GM23338 (cell line): Measurements from ENCODE around the gene SUPV3L1. TPM values are rescaled to one million over a fixed set of nuclear protein-coding genes. Genes with fewer than 3 reads are reported as not detected.
A peak's percentile ranks its signal among the peaks of the same experiment; 100 is the strongest.

ENCODE experiments used
- ATAC-seq: fragments of 200-7000 bp; cut with Tn5 transposase; 3 replicates; pipeline ENCODE4 v1.9.1; 2020
- DNase-seq: peaks from one replicate; pipeline ENCODE4 v3.0.0-alpha.2; 2015; ENCODE audit warnings: low spot score
- H2AFZ ChIP-seq: fragments of 200-600 bp; sonication (generic); 2 replicates; pipeline ENCODE4 v1.8.0; 2016; ENCODE audit warnings: antibody characterized with exemption, mild to moderate bottlenecking, moderate library complexity
- H3F3A ChIP-seq: fragments of 200-600 bp; sonication (generic); replicated peaks from 2 replicates; pipeline ENCODE4 v1.8.0; 2017; ENCODE audit warnings: antibody characterized with exemption, mixed run types, low read depth
- H3K27ac ChIP-seq: fragments of 200-600 bp; sonication (generic); 2 replicates; pipeline ENCODE4 v1.6.1; 2016; ENCODE audit warnings: low read depth
- H3K27me3 ChIP-seq: fragments of 200-600 bp; sonication (generic); 2 replicates; pipeline ENCODE4 v1.8.0; 2016; ENCODE audit warnings: mild to moderate bottlenecking, mixed run types, moderate library complexity; ENCODE audit not compliant: insufficient read depth
- H3K36me3 ChIP-seq: fragments of 200-600 bp; sonication (generic); 2 replicates; pipeline ENCODE4 v1.8.0; 2016; ENCODE audit warnings: mild to moderate bottlenecking; ENCODE audit not compliant: insufficient read depth
- H3K4me1 ChIP-seq: fragments of 200-600 bp; sonication (generic); 2 replicates; pipeline ENCODE4 v1.8.0; 2016; ENCODE audit warnings: mild to moderate bottlenecking, moderate library complexity; ENCODE audit not compliant: insufficient read depth
- H3K4me2 ChIP-seq: fragments of 200-600 bp; sonication (generic); 2 replicates; pipeline ENCODE4 v1.7.1; 2017; ENCODE audit warnings: mixed run types
- H3K4me3 ChIP-seq: fragments of 200-600 bp; sonication (generic); 2 replicates; pipeline ENCODE4 v1.6.1; 2016; ENCODE audit warnings: mixed run types
- H3K79me2 ChIP-seq: fragments of 200-600 bp; sonication (generic); replicated peaks from 2 replicates; pipeline ENCODE4 v1.8.0; 2017; ENCODE audit warnings: mild to moderate bottlenecking; ENCODE audit not compliant: insufficient read depth
- H3K9me2 ChIP-seq: fragments of 200-600 bp; sonication (generic); 2 replicates; pipeline ENCODE4 v1.8.0; 2017; ENCODE audit not compliant: insufficient read depth
- H4K20me1 ChIP-seq: fragments of 200-600 bp; sonication (generic); replicated peaks from 2 replicates; pipeline ENCODE4 v1.8.0; 2017; ENCODE audit warnings: mild to moderate bottlenecking; ENCODE audit not compliant: insufficient read depth
- H3K27ac Mint-ChIP-seq: 2 replicates; pipeline ENCODE4 v1.8.0; 2020; ENCODE audit warnings: inconsistent platforms, mild to moderate bottlenecking, moderate library complexity, mixed read lengths
- H3K27me3 Mint-ChIP-seq: 3 replicates; pipeline ENCODE4 v1.8.0; 2022; ENCODE audit warnings: low read depth, mild to moderate bottlenecking, moderate library complexity, mixed read lengths, inconsistent platforms; ENCODE audit not compliant: insufficient read depth, poor library complexity
- H3K36me3 Mint-ChIP-seq: 3 replicates; pipeline ENCODE4 v1.8.0; 2021; ENCODE audit warnings: low read depth, mild to moderate bottlenecking, inconsistent platforms, moderate library complexity, mixed read lengths
- H3K4me1 Mint-ChIP-seq: 3 replicates; pipeline ENCODE4 v1.8.0; 2020; ENCODE audit warnings: mild to moderate bottlenecking, inconsistent platforms, mixed read lengths
- H3K4me3 Mint-ChIP-seq: 3 replicates; pipeline ENCODE4 v1.8.0; 2021; ENCODE audit warnings: moderate library complexity, mild to moderate bottlenecking, inconsistent platforms, mixed read lengths
- H3K9me3 Mint-ChIP-seq: 3 replicates; pipeline ENCODE4 v1.8.0; 2020; ENCODE audit warnings: moderate library complexity, mild to moderate bottlenecking, inconsistent platforms, mixed read lengths
- CREB1 ChIP-seq: fragments of 250-450 bp; sonication (Bioruptor Pico); IDR thresholded peaks from 2 replicates; pipeline ENCODE4 v1.5.0; 2020; ENCODE audit warnings: low read depth, mild to moderate bottlenecking, moderate library complexity
- EZH2phosphoT487 ChIP-seq: fragments of 200-600 bp; sonication (generic); IDR thresholded peaks from one replicate; pipeline ENCODE4 v1.8.1; 2018; ENCODE audit warnings: antibody characterized with exemption; ENCODE audit not compliant: unreplicated experiment
- JUNB ChIP-seq: IDR thresholded peaks from one replicate; pipeline ENCODE4 v1.6.1; 2016; ENCODE audit warnings: antibody characterized with exemption; ENCODE audit not compliant: unreplicated experiment
- NANOG ChIP-seq: IDR thresholded peaks from 2 replicates; pipeline ENCODE4 v1.6.1; 2016; ENCODE audit warnings: antibody characterized with exemption, borderline replicate concordance
- STAT1 ChIP-seq: IDR thresholded peaks from one replicate; pipeline ENCODE4 v1.6.1; 2016; ENCODE audit warnings: antibody characterized with exemption; ENCODE audit not compliant: unreplicated experiment
- ZNF114 ChIP-seq: fragments of 250-450 bp; sonication (Bioruptor Pico); IDR thresholded peaks from 2 replicates; pipeline ENCODE4 v1.5.0; 2020; ENCODE audit warnings: mild to moderate bottlenecking, moderate library complexity
- polyA plus RNA-seq: library from polyadenylated mRNA; unstranded; fragments of >200 nt; fragmentation: Nextera tagmentation; extraction: Ambion mirVana; gene quantifications from 2 replicates; pipeline ENCODE4 v1.2.1, GENCODE V29; 2016
- total RNA-seq: library from RNA; depleted of rRNA; stranded (reverse); fragments of >200 nt; shearing (Covaris generic); gene quantifications from 2 replicates; pipeline ENCODE4 v1.2.3, GENCODE V29; 2014
- TF ChIP-seq, protein P1 (sequence below): IDR thresholded peaks from one replicate; pipeline ENCODE4 v1.6.1; 2018; ENCODE audit warnings: antibody characterized with exemption; ENCODE audit not compliant: unreplicated experiment
- TF ChIP-seq, protein P2 (sequence below): fragments of 250-450 bp; sonication (Bioruptor Pico); IDR thresholded peaks from 2 replicates; pipeline ENCODE4 v1.5.0; 2020; ENCODE audit warnings: mild to moderate bottlenecking, moderate library complexity
- TF ChIP-seq, protein P3 (sequence below): IDR thresholded peaks from 2 replicates; pipeline ENCODE4 v1.6.1; 2016; ENCODE audit warnings: antibody characterized with exemption
- TF ChIP-seq, protein P4 (sequence below), 2 experiments: fragments of 200-600 bp in 1 of 2; sonication (generic) in 1 of 2; conservative IDR thresholded peaks; 2 replicates each; pipeline versions ENCODE4 v1.5.1 to v1.6.1; 2016 to 2017; ENCODE audit warnings: antibody characterized with exemption in 2 of 2, low read depth in 2 of 2, mild to moderate bottlenecking in 2 of 2, moderate library complexity in 1 of 2

SUPV3L1 gene
- total and polyA plus RNA-seq, 2 experiments from 2014 or later, result 29.9 to 45.2 TPM

- no peaks in the 10 kb centered on the region for H3K36me3 ChIP-seq
- no peaks in the 10 kb centered on the region for H3F3A ChIP-seq
- Mint-ChIP-seq H3K4me3 (no peak overlapping the region), H3K9me3 (no peaks in the 10 kb centered on the region), H3K36me3 (no peaks in the 10 kb centered on the region), H3K27me3 (no peaks in the 10 kb centered on the region), H3K27ac (no peak overlapping the region), H3K4me1 (no peaks in the 10 kb centered on the region)
- no peaks in the 10 kb centered on the region for H3K4me1 ChIP-seq
- no peaks in the 10 kb centered on the region for H4K20me1 ChIP-seq
- peak overlapping the region; percentile 72 for H2AFZ ChIP-seq
- H3K79me2 ChIP-seq, result no peaks in the 10 kb centered on the region
- DNase-seq (no peak), ATAC-seq (no peak)
- H3K27ac ChIP-seq, result no peak overlapping the region
- TF ChIP-seq, protein P1, sequence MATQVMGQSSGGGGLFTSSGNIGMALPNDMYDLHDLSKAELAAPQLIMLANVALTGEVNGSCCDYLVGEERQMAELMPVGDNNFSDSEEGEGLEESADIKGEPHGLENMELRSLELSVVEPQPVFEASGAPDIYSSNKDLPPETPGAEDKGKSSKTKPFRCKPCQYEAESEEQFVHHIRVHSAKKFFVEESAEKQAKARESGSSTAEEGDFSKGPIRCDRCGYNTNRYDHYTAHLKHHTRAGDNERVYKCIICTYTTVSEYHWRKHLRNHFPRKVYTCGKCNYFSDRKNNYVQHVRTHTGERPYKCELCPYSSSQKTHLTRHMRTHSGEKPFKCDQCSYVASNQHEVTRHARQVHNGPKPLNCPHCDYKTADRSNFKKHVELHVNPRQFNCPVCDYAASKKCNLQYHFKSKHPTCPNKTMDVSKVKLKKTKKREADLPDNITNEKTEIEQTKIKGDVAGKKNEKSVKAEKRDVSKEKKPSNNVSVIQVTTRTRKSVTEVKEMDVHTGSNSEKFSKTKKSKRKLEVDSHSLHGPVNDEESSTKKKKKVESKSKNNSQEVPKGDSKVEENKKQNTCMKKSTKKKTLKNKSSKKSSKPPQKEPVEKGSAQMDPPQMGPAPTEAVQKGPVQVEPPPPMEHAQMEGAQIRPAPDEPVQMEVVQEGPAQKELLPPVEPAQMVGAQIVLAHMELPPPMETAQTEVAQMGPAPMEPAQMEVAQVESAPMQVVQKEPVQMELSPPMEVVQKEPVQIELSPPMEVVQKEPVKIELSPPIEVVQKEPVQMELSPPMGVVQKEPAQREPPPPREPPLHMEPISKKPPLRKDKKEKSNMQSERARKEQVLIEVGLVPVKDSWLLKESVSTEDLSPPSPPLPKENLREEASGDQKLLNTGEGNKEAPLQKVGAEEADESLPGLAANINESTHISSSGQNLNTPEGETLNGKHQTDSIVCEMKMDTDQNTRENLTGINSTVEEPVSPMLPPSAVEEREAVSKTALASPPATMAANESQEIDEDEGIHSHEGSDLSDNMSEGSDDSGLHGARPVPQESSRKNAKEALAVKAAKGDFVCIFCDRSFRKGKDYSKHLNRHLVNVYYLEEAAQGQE, result no peak
- H3K4me3 ChIP-seq, result no peak overlapping the region
- peaks cover 2% of the 10 kb centered on the region; the same call in 1 of the 2 replicates for H3K9me2 ChIP-seq
- H3K4me2 ChIP-seq, result no peak overlapping the region
- H3K27me3 ChIP-seq, result no peaks in the 10 kb centered on the region
Measured at GRCh38 chr10:69253171-69253570, 73.1 kb downstream of the SUPV3L1 start.

DNA sequence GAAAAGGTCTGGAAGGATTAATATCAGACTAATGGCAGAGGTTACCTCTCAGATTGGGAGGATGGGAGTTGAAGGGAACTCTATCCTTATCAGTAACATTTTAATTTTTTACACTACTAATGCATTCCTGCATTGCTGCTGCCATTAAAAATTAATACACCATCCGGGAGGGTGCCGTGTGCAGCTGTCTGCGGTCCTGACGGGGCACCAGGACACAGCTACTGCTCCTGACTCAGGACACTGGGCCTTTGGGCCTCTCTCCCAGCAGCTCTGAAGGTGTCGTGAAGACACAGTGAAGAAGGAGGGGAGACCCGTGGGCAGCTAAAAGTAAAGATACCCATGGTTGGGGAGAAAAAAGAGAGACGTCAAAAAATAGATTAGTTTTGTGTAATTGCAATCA lies 74.8 kb downstream of the SUPV3L1 start:
- Mint-ChIP-seq H3K27me3 (peaks cover 4% of the 10 kb centered on the region), H3K9me3 (no peaks in the 10 kb centered on the region), H3K27ac (no peak overlapping the region), H3K4me3 (no peak overlapping the region), H3K36me3 (no peaks in the 10 kb centered on the region), H3K4me1 (no peaks in the 10 kb centered on the region)
- Histone ChIP-seq H3K27ac (no peak overlapping the region), H4K20me1 (no peaks in the 10 kb centered on the region), H3K79me2 (no peaks in the 10 kb centered on the region), H3F3A (no peaks in the 10 kb centered on the region), H3K4me3 (no peak overlapping the region), H3K9me2 (peaks cover 7% of the 10 kb centered on the region; the same call in 1 of the 2 replicates), H3K4me1 (no peaks in the 10 kb centered on the region), H3K27me3 (no peaks in the 10 kb centered on the region), H2AFZ (peak overlapping the region; percentile 78; the same call in 1 of the 2 replicates), H3K4me2 (no peak overlapping the region), H3K36me3 (no peaks in the 10 kb centered on the region)
- no peak for ATAC-seq
- no peak for DNase-seq
- no peak for TF ChIP-seq CREB1 (CRISPR knock-in tag)
- TF ChIP-seq ZNF114, result no peak
- no peak for TF ChIP-seq EZH2phosphoT487
- TF ChIP-seq, protein P2, sequence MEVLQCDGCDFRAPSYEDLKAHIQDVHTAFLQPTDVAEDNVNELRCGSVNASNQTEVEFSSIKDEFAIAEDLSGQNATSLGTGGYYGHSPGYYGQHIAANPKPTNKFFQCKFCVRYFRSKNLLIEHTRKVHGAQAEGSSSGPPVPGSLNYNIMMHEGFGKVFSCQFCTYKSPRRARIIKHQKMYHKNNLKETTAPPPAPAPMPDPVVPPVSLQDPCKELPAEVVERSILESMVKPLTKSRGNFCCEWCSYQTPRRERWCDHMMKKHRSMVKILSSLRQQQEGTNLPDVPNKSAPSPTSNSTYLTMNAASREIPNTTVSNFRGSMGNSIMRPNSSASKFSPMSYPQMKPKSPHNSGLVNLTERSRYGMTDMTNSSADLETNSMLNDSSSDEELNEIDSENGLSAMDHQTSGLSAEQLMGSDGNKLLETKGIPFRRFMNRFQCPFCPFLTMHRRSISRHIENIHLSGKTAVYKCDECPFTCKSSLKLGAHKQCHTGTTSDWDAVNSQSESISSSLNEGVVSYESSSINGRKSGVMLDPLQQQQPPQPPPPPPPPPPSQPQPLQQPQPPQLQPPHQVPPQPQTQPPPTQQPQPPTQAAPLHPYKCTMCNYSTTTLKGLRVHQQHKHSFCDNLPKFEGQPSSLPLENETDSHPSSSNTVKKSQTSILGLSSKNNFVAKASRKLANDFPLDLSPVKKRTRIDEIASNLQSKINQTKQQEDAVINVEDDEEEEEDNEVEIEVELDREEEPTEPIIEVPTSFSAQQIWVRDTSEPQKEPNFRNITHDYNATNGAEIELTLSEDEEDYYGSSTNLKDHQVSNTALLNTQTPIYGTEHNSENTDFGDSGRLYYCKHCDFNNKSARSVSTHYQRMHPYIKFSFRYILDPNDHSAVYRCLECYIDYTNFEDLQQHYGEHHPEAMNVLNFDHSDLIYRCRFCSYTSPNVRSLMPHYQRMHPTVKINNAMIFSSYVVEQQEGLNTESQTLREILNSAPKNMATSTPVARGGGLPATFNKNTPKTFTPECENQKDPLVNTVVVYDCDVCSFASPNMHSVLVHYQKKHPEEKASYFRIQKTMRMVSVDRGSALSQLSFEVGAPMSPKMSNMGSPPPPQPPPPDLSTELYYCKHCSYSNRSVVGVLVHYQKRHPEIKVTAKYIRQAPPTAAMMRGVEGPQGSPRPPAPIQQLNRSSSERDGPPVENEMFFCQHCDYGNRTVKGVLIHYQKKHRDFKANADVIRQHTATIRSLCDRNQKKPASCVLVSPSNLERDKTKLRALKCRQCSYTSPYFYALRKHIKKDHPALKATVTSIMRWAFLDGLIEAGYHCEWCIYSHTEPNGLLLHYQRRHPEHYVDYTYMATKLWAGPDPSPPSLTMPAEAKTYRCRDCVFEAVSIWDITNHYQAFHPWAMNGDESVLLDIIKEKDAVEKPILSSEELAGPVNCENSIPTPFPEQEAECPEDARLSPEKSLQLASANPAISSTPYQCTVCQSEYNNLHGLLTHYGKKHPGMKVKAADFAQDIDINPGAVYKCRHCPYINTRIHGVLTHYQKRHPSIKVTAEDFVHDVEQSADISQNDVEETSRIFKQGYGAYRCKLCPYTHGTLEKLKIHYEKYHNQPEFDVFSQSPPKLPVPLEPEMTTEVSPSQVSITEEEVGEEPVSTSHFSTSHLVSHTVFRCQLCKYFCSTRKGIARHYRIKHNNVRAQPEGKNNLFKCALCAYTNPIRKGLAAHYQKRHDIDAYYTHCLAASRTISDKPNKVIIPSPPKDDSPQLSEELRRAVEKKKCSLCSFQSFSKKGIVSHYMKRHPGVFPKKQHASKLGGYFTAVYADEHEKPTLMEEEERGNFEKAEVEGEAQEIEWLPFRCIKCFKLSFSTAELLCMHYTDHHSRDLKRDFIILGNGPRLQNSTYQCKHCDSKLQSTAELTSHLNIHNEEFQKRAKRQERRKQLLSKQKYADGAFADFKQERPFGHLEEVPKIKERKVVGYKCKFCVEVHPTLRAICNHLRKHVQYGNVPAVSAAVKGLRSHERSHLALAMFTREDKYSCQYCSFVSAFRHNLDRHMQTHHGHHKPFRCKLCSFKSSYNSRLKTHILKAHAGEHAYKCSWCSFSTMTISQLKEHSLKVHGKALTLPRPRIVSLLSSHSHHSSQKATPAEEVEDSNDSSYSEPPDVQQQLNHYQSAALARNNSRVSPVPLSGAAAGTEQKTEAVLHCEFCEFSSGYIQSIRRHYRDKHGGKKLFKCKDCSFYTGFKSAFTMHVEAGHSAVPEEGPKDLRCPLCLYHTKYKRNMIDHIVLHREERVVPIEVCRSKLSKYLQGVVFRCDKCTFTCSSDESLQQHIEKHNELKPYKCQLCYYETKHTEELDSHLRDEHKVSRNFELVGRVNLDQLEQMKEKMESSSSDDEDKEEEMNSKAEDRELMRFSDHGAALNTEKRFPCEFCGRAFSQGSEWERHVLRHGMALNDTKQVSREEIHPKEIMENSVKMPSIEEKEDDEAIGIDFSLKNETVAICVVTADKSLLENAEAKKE (CRISPR knock-in tag), result no peak
- no peak for TF ChIP-seq JUNB
- TF ChIP-seq NANOG, result no peak
- no peak for TF ChIP-seq STAT1
- TF ChIP-seq, protein P3, sequence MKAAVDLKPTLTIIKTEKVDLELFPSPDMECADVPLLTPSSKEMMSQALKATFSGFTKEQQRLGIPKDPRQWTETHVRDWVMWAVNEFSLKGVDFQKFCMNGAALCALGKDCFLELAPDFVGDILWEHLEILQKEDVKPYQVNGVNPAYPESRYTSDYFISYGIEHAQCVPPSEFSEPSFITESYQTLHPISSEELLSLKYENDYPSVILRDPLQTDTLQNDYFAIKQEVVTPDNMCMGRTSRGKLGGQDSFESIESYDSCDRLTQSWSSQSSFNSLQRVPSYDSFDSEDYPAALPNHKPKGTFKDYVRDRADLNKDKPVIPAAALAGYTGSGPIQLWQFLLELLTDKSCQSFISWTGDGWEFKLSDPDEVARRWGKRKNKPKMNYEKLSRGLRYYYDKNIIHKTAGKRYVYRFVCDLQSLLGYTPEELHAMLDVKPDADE, result no peak
- TF ChIP-seq, protein P4, sequence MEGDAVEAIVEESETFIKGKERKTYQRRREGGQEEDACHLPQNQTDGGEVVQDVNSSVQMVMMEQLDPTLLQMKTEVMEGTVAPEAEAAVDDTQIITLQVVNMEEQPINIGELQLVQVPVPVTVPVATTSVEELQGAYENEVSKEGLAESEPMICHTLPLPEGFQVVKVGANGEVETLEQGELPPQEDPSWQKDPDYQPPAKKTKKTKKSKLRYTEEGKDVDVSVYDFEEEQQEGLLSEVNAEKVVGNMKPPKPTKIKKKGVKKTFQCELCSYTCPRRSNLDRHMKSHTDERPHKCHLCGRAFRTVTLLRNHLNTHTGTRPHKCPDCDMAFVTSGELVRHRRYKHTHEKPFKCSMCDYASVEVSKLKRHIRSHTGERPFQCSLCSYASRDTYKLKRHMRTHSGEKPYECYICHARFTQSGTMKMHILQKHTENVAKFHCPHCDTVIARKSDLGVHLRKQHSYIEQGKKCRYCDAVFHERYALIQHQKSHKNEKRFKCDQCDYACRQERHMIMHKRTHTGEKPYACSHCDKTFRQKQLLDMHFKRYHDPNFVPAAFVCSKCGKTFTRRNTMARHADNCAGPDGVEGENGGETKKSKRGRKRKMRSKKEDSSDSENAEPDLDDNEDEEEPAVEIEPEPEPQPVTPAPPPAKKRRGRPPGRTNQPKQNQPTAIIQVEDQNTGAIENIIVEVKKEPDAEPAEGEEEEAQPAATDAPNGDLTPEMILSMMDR (conservative IDR thresholded peaks at IDR 0.05; ENCODE audit: low read depth in 2 of 2), result no peak
